Calu3 (cell line): ENCODE measurements around the gene MACF1. TPM values are rescaled to one million over a fixed set of nuclear protein-coding genes. Genes with fewer than 3 reads are reported as not detected.
A peak's percentile ranks its signal among the peaks of the same experiment; 100 is the strongest.

Source experiments
- BruUV-seq: library from RNA; stranded (reverse); fragments of 400-500 nt; replicated peaks from 2 replicates; lab custom pipeline; 2021; lab: Mats Ljungman, UMichigan
- CTCF ChIA-PET: fragments of 300-600 bp; sonication (Branson Sonifier 250); formaldehyde crosslinking; loops from one replicate; lab custom pipeline; 2022; ENCODE audit warnings: antibody characterized with exemption; lab: Charles Lee
- DNase-seq: peaks from one replicate; pipeline ENCODE4 v3.0.0; 2022
- H3K27ac Mint-ChIP-seq: one replicate; pipeline ENCODE4 v1.8.0; 2022; ENCODE audit warnings: mixed read lengths; ENCODE audit not compliant: unreplicated experiment
- H3K27me3 Mint-ChIP-seq: one replicate; pipeline ENCODE4 v1.8.0; 2022; ENCODE audit warnings: mixed read lengths; ENCODE audit not compliant: unreplicated experiment
- H3K36me3 Mint-ChIP-seq: one replicate; pipeline ENCODE4 v1.8.0; 2022; ENCODE audit warnings: mild to moderate bottlenecking, moderate library complexity, mixed read lengths; ENCODE audit not compliant: insufficient read depth, unreplicated experiment
- H3K4me1 Mint-ChIP-seq: one replicate; pipeline ENCODE4 v1.8.0; 2022; ENCODE audit warnings: mild to moderate bottlenecking, low read depth, mixed read lengths; ENCODE audit not compliant: unreplicated experiment
- H3K4me3 Mint-ChIP-seq: one replicate; pipeline ENCODE4 v1.8.0; 2022; ENCODE audit warnings: mild to moderate bottlenecking, low read depth, moderate library complexity, mixed read lengths; ENCODE audit not compliant: unreplicated experiment
- H3K9me3 Mint-ChIP-seq: one replicate; pipeline ENCODE4 v1.8.0; 2022; ENCODE audit warnings: low read depth, mixed read lengths; ENCODE audit not compliant: unreplicated experiment
- CTCF ChIP-seq: fragments of 200-600 bp; IDR thresholded peaks from one replicate; pipeline ENCODE4 v1.8.0; 2022; ENCODE audit warnings: antibody characterized with exemption; ENCODE audit not compliant: unreplicated experiment
- intact Hi-C: fragments of 100-400 bp; cut with micrococcal nuclease; formaldehyde crosslinking; loops from one replicate; pipeline ENCODE4 v1.10.0; 2022; ENCODE audit not compliant: unreplicated experiment
- total RNA-seq: library from RNA; stranded (reverse); gene quantifications from 2 replicates; pipeline ENCODE4 v1.2.3, GENCODE V29; 2022

MACF1 gene
- total RNA-seq, 1 experiment from 2014 or later, result 705 TPM

- intact Hi-C loops, result no loop called here
- Mint-ChIP-seq H3K9me3 (no peaks in the 10 kb centered on the region), H3K36me3 (no peaks in the 10 kb centered on the region), H3K27ac (no peak overlapping the region), H3K27me3 (no peaks in the 10 kb centered on the region), H3K4me1 (peaks cover 28% of the 10 kb centered on the region), H3K4me3 (no peak overlapping the region)
- no TSS peak for BruUV-seq
- TF ChIP-seq CTCF, result no peak
- no peak for DNase-seq
- CTCF ChIA-PET, result interaction anchor here (1.0 kb wide), 1 partner anchor 18 kb away, joined by 5 read pairs; no protein-coding TSS in a partner anchor
Measured at GRCh38 chr1:39210649-39211048, 6.2 kb downstream of the MACF1 start.

GRCh38 chr1:39212499-39212898, 8.0 kb downstream of the MACF1 start:
- no peak for DNase-seq
- Mint-ChIP-seq H3K9me3 (no peaks in the 10 kb centered on the region), H3K27ac (no peak overlapping the region), H3K4me3 (no peak overlapping the region), H3K4me1 (peaks cover 30% of the 10 kb centered on the region), H3K27me3 (no peaks in the 10 kb centered on the region), H3K36me3 (no peaks in the 10 kb centered on the region)
- CTCF ChIA-PET, result interaction anchor here (0.6 to 2.9 kb wide), 2 partner anchors 20 to 104 kb away, joined by 3 to 24 read pairs; no protein-coding TSS in a partner anchor
- TF ChIP-seq CTCF, result no peak
- BruUV-seq, result no TSS peak
- intact Hi-C loops, result no loop called here

- no peak for TF ChIP-seq CTCF
- H3K4me1 Mint-ChIP-seq, result peaks cover 30% of the 10 kb centered on the region
- CTCF ChIA-PET, result interaction anchor here (0.6 to 2.9 kb wide), 3 partner anchors 21 to 1792 kb away, joined by 3 to 24 read pairs (median 4); no protein-coding TSS in a partner anchor
- no peak for DNase-seq
- H3K27ac Mint-ChIP-seq, result peak overlapping the region; percentile 21
- intact Hi-C loops, result no loop called here
- H3K4me3 Mint-ChIP-seq, result no peak overlapping the region
- no TSS peak for BruUV-seq
- no peaks in the 10 kb centered on the region for H3K27me3 Mint-ChIP-seq
- no peaks in the 10 kb centered on the region for H3K9me3 Mint-ChIP-seq
- no peaks in the 10 kb centered on the region for H3K36me3 Mint-ChIP-seq
Measured at GRCh38 chr1:39213511-39214002, 9.1 kb downstream of the MACF1 start.

GRCh38 chr1:39214021-39214713, 9.7 kb downstream of the MACF1 start:
- no peak for TF ChIP-seq CTCF
- Mint-ChIP-seq H3K27me3 (no peaks in the 10 kb centered on the region), H3K9me3 (no peaks in the 10 kb centered on the region), H3K4me3 (peak overlapping the region; percentile 20), H3K36me3 (no peaks in the 10 kb centered on the region), H3K4me1 (peaks cover 30% of the 10 kb centered on the region), H3K27ac (peak overlapping the region; percentile 35)
- BruUV-seq, result no TSS peak
- CTCF ChIA-PET, result interaction anchor here (0.7 to 2.9 kb wide), 5 partner anchors 16 to 115 kb away, joined by 3 to 24 read pairs (median 4); no protein-coding TSS in a partner anchor
- peak; percentile 48 for DNase-seq
- intact Hi-C loops, result no loop called here
